ENCODE results near the gene TRIM54. TPM values are rescaled to one million over a fixed set of nuclear protein-coding genes. Genes with fewer than 3 reads are reported as not detected.

TRIM54 gene
- total and polyA plus RNA-seq, 9 of the 15 experiments (the other 6 are each of a cell fraction or from before 2014, with no cell fraction given): not detected

GRCh38 chr2:27258051-27258450 is 24.2 kb upstream of the TRIM54 start:
- POLR2A ChIA-PET: interaction anchor here (0.6 kb wide), 1 partner anchor 36 kb away, joined by 4 read pairs; no protein-coding TSS in a partner anchor
- H3K4me1 ChIP-seq (replicated peaks in 1 of 2; ENCODE audit: control insufficient read depth in 2 of 2, insufficient read depth in 2 of 2, low read length in 2 of 2): peaks cover 10 to 40% of the 10 kb centered on the region in 2 experiments; a peak in 4 of 5 replicates
- CTCF ChIA-PET (ENCODE audit: low intra/inter-chr PET ratio): no interaction called here
- no peak overlapping the region for H3K9ac ChIP-seq (ENCODE audit: insufficient read depth in 1 of 2, low read depth in 2 of 2, low read length in 2 of 2)
- H2AFZ ChIP-seq (ENCODE audit: low read depth, low read length): no peak overlapping the region
- H4K20me1 ChIP-seq (replicated peaks; ENCODE audit: control insufficient read depth, insufficient read depth, low read length): no peaks in the 10 kb centered on the region; the same call in none of the 2 replicates
- no peaks in the 10 kb centered on the region for H3K9me3 ChIP-seq (replicated peaks; ENCODE audit: control insufficient read depth, insufficient read depth, low read depth, low read length)
- H3K4me2 ChIP-seq (ENCODE audit: insufficient read depth, low read length): no peak overlapping the region
- H3K27me3 ChIP-seq (ENCODE audit: control insufficient read depth in 2 of 2, insufficient read depth in 2 of 2, low read length in 2 of 2): peaks cover 19 to 36% of the 10 kb centered on the region in 2 experiments; a peak in 3 of 5 replicates
- no peak overlapping the region for H3K27ac ChIP-seq (ENCODE audit: extremely low read depth, low read depth, low read length)
- no peaks in the 10 kb centered on the region for H3K79me2 ChIP-seq (ENCODE audit: control insufficient read depth, insufficient read depth, low read length)
- BruUV-seq (replicated peaks): no TSS peak
- intact Hi-C loops (cut with micrococcal nuclease): no loop called here
- FAIRE-seq: no peak
- H3K36me3 ChIP-seq (ENCODE audit: control insufficient read depth, insufficient read depth, low read length): no peaks in the 10 kb centered on the region
- no peak for ATAC-seq
- no peak for TF ChIP-seq MEF2A (IDR thresholded peaks at IDR 0.05; ENCODE audit: control insufficient read depth, low read depth, low read length)
- in situ Hi-C loops (cut with MboI): no loop called here
- DNase-seq (ENCODE audit: extremely low read depth in 1 of 4, low spot score in 3 of 4): no peak
- H3K9me1 ChIP-seq (ENCODE audit: control insufficient read depth, insufficient read depth, low read length): no peaks in the 10 kb centered on the region
- H3K4me3 ChIP-seq: no peak overlapping the region
- 49% methylated on average over 7 of the region's 8 CpGs for WGBS (ENCODE audit: insufficient coverage, low coverage, missing lambda C conversion rate)

- no peak overlapping the region for H3K4me3 ChIP-seq
- no peaks in the 10 kb centered on the region; the same call in 1 of the 2 replicates for H3K9me3 ChIP-seq (replicated peaks; ENCODE audit: control insufficient read depth, insufficient read depth, low read depth, low read length)
- CTCF ChIA-PET (ENCODE audit: low intra/inter-chr PET ratio): no interaction called here
- in situ Hi-C loops (cut with MboI): no loop called here
- POLR2A ChIA-PET: interaction anchor here (1.0 kb wide), 1 partner anchor 9 kb away, joined by 4 read pairs; no protein-coding TSS in a partner anchor
- no peak overlapping the region for H3K9ac ChIP-seq (ENCODE audit: insufficient read depth in 1 of 2, low read depth in 2 of 2, low read length in 2 of 2)
- H3K79me2 ChIP-seq (ENCODE audit: control insufficient read depth, insufficient read depth, low read length): no peaks in the 10 kb centered on the region
- no peak for FAIRE-seq
- 0 out of 2 replicates have a peak, but pooled peaks have one; percentile 1 for TF ChIP-seq ZNF263 (CRISPR knock-in tag; IDR thresholded peaks at IDR 0.05; ENCODE audit: borderline replicate concordance)
- TF ChIP-seq CAMTA2 (CRISPR knock-in tag; conservative IDR thresholded peaks at IDR 0.05): no peak
- TF ChIP-seq ZNF717 (CRISPR knock-in tag; IDR thresholded peaks at IDR 0.05): no peak
- no peak for TF ChIP-seq ESRRB (CRISPR knock-in tag; IDR thresholded peaks at IDR 0.05; ENCODE audit: borderline replicate concordance)
- TF ChIP-seq KDM1A (IDR thresholded peaks at IDR 0.05): no peak
- H4K20me1 ChIP-seq (replicated peaks; ENCODE audit: control insufficient read depth, insufficient read depth, low read length): no peaks in the 10 kb centered on the region; the same call in 1 of the 2 replicates
- H3K27ac ChIP-seq (ENCODE audit: extremely low read depth, low read depth, low read length): no peak overlapping the region
- intact Hi-C loops (cut with micrococcal nuclease): no loop called here
- no peaks in the 10 kb centered on the region for H3K9me1 ChIP-seq (ENCODE audit: control insufficient read depth, insufficient read depth, low read length)
- no peak overlapping the region for H2AFZ ChIP-seq (ENCODE audit: low read depth, low read length)
- DNase-seq (ENCODE audit: extremely low read depth in 1 of 4, low spot score in 3 of 4): no peak
- peaks cover 31 to 46% of the 10 kb centered on the region in 2 experiments; a peak in 4 of 5 replicates for H3K27me3 ChIP-seq (ENCODE audit: control insufficient read depth in 2 of 2, insufficient read depth in 2 of 2, low read length in 2 of 2)
- H3K36me3 ChIP-seq (ENCODE audit: control insufficient read depth, insufficient read depth, low read length): no peaks in the 10 kb centered on the region
- peaks cover 0 to 46% of the 10 kb centered on the region in 2 experiments; a peak in 3 of 5 replicates for H3K4me1 ChIP-seq (replicated peaks in 1 of 2; ENCODE audit: control insufficient read depth in 2 of 2, insufficient read depth in 2 of 2, low read length in 2 of 2)
- no peak for ATAC-seq
- WGBS (ENCODE audit: insufficient coverage, low coverage, missing lambda C conversion rate): 33% methylated on average over 8 of the region's 11 CpGs
- no peak overlapping the region for H3K4me2 ChIP-seq (ENCODE audit: insufficient read depth, low read length)
- BruUV-seq (replicated peaks): no TSS peak
Measured at GRCh38 chr2:27261241-27261925, 20.8 kb upstream of the TRIM54 start.
